IMR-90 (cell line): ENCODE measurements around the gene COL11A2. TPM values are rescaled to one million over a fixed set of nuclear protein-coding genes. Genes with fewer than 3 reads are reported as not detected.

ENCODE experiments used
- ATAC-seq: fragments of 200-7000 bp; cut with Tn5 transposase; 2 replicates; pipeline ENCODE4 v1.9.1; 2020; ENCODE audit warnings: low read depth, mild to moderate bottlenecking, moderate library complexity
- BruUV-seq: library from RNA; stranded (reverse); fragments of 400-500 nt; replicated peaks from 2 replicates; lab custom pipeline; 2021; lab: Mats Ljungman, UMichigan
- CTCF ChIA-PET: fragments of 300-600 bp; formaldehyde crosslinking; extraction: SDS; loops from one replicate; lab custom pipeline; 2021; ENCODE audit warnings: antibody characterized with exemption; lab: Yijun Ruan, JAX
- POLR2A ChIA-PET: fragments of 300-600 bp; sonication (Branson Sonifier 250); formaldehyde crosslinking; loops from one replicate; lab custom pipeline; 2022; ENCODE audit warnings: antibody characterized with exemption; ENCODE audit not compliant: unreplicated experiment; lab: Charles Lee
- DNase-seq: peaks from one replicate; pipeline ENCODE4 v3.0.0; 2013
- H2AFZ ChIP-seq: replicated peaks from 2 replicates; pipeline ENCODE3; 2013; ENCODE audit warnings: low read length, mild to moderate bottlenecking; ENCODE audit not compliant: poor library complexity
- H2AK5ac ChIP-seq: 2 replicates; pipeline ENCODE4 v1.6.1; 2013; ENCODE audit warnings: low read depth, low read length, inconsistent platforms
- H2AK9ac ChIP-seq: replicated peaks from 2 replicates; pipeline ENCODE3; 2013; ENCODE audit warnings: mild to moderate bottlenecking, low read depth, low read length, moderate library complexity; ENCODE audit not compliant: poor library complexity
- H2BK120ac ChIP-seq: 2 replicates; pipeline ENCODE4 v1.6.1; 2013; ENCODE audit warnings: low read depth, low read length, inconsistent platforms
- H2BK15ac ChIP-seq: 3 replicates; pipeline ENCODE4 v1.6.1; 2013; ENCODE audit warnings: low read depth, low read length, inconsistent platforms
- H2BK20ac ChIP-seq: 2 replicates; pipeline ENCODE4 v1.6.1; 2013; ENCODE audit warnings: low read depth, mild to moderate bottlenecking, inconsistent platforms, low read length, moderate library complexity
- H2BK5ac ChIP-seq: 2 replicates; pipeline ENCODE4 v1.6.1; 2013; ENCODE audit warnings: mild to moderate bottlenecking, low read depth, low read length, inconsistent platforms; ENCODE audit not compliant: poor library complexity, severe bottlenecking
- H3K14ac ChIP-seq: replicated peaks from 2 replicates; pipeline ENCODE4 v1.6.1; 2013; ENCODE audit warnings: low read depth, low read length, inconsistent platforms
- H3K18ac ChIP-seq: 2 replicates; pipeline ENCODE4 v1.6.1; 2013; ENCODE audit warnings: low read depth, low read length, control low read depth
- H3K23ac ChIP-seq: 2 replicates; pipeline ENCODE4 v1.6.1; 2013; ENCODE audit warnings: low read depth, low read length, inconsistent platforms
- H3K27ac ChIP-seq: 2 replicates; pipeline ENCODE4 v1.5.1; 2013; ENCODE audit warnings: mild to moderate bottlenecking, control low read depth, low read length; ENCODE audit not compliant: insufficient read depth
- H3K27me3 ChIP-seq: 2 replicates; pipeline ENCODE4 v1.6.1; 2013; ENCODE audit warnings: low read length; ENCODE audit not compliant: control insufficient read depth, insufficient read depth
- H3K36me3 ChIP-seq: 2 replicates; pipeline ENCODE4 v1.6.1; 2013; ENCODE audit warnings: low read length, mixed read lengths; ENCODE audit not compliant: control insufficient read depth, insufficient read depth
- H3K4ac ChIP-seq: 2 replicates; pipeline ENCODE4 v1.6.1; 2013; ENCODE audit warnings: low read depth, low read length, inconsistent platforms
- H3K4me1 ChIP-seq: 2 replicates; pipeline ENCODE4 v1.6.1; 2013; ENCODE audit warnings: low read length, mixed read lengths; ENCODE audit not compliant: control insufficient read depth, insufficient read depth
- H3K4me2 ChIP-seq: 2 replicates; pipeline ENCODE4 v1.6.1; 2013; ENCODE audit warnings: low read depth, mild to moderate bottlenecking, control low read depth, low read length, moderate library complexity
- H3K4me3 ChIP-seq: 2 replicates; pipeline ENCODE4 v1.5.1; 2013; ENCODE audit warnings: low read depth, mild to moderate bottlenecking, control low read depth, low read length, moderate library complexity; ENCODE audit not compliant: insufficient read depth
- H3K56ac ChIP-seq: 2 replicates; pipeline ENCODE4 v1.6.1; 2013; ENCODE audit warnings: low read length, inconsistent platforms; ENCODE audit not compliant: insufficient read depth; ENCODE audit errors: extremely low read depth
- H3K79me1 ChIP-seq, 2 experiments: 2 replicates each; pipeline ENCODE4 v1.6.1; 2013; ENCODE audit warnings: low read length in 2 of 2, inconsistent platforms in 1 of 2, low read depth in 1 of 2
- H3K9ac ChIP-seq: 2 replicates; pipeline ENCODE4 v1.6.1; 2013; ENCODE audit warnings: low read depth, low read length, control low read depth
- H3K9me1 ChIP-seq: 2 replicates; pipeline ENCODE4 v1.6.1; 2013; ENCODE audit warnings: low read length, inconsistent platforms; ENCODE audit not compliant: insufficient read depth
- H3K9me3 ChIP-seq: 2 replicates; pipeline ENCODE4 v1.6.1; 2013; ENCODE audit warnings: low read length; ENCODE audit not compliant: control insufficient read depth, insufficient read depth
- H4K20me1 ChIP-seq: 2 replicates; pipeline ENCODE4 v1.6.1; 2013; ENCODE audit warnings: low read length, inconsistent platforms; ENCODE audit not compliant: insufficient read depth
- H4K5ac ChIP-seq: 2 replicates; pipeline ENCODE4 v1.6.1; 2013; ENCODE audit warnings: mild to moderate bottlenecking, low read depth, low read length, control low read depth
- H4K8ac ChIP-seq, 2 experiments: 2 replicates each; pipeline ENCODE4 v1.6.1; 2013; ENCODE audit warnings: low read depth in 2 of 2, low read length in 2 of 2, control low read depth in 1 of 2, inconsistent platforms in 1 of 2
- H4K91ac ChIP-seq: 2 replicates; pipeline ENCODE4 v1.6.1; 2013; ENCODE audit warnings: low read depth, low read length, inconsistent platforms; ENCODE audit not compliant: insufficient read depth
- POLR2A ChIP-seq: IDR thresholded peaks from 2 replicates; pipeline ENCODE4 v1.6.1; 2012; ENCODE audit warnings: mild to moderate bottlenecking, low read depth, low read length
- WGBS, 2 experiments: methylation state at CpG; one replicate each; pipeline versions ENCODE4 v1.1.5 to v1.1.7; 2013; ENCODE audit warnings: missing lambda C conversion rate in 2 of 2; ENCODE audit not compliant: insufficient read length in 1 of 2; ENCODE audit errors: extremely low coverage in 2 of 2; 5-methylcytosine and 5-hydroxymethylcytosine counted together
- dilution Hi-C: fragments of 300-500 bp; cut with HindIII; formaldehyde crosslinking; loops from one replicate; pipeline ENCODE4 v1.14.3; 2018; ENCODE audit warnings: low sequenced_read_pairs; ENCODE audit not compliant: unreplicated experiment
- in situ Hi-C: fragments of 300-500 bp; cut with MboI; formaldehyde crosslinking; loops from 3 replicates; pipeline ENCODE4 v1.14.3; 2019; ENCODE audit warnings: low sequenced_read_pairs, inconsistent platforms, mixed read lengths
- intact Hi-C: fragments of 100-400 bp; cut with micrococcal nuclease; formaldehyde crosslinking; loops from 2 replicates; pipeline ENCODE4 v1.10.0; 2022
- polyA plus RNA-seq, 3 experiments: library from polyadenylated mRNA; depleted of rRNA; stranded (reverse); fragments of >200 nt; gene quantifications; 2 replicates each; pipeline ENCODE4 v1.2.3, GENCODE V29; 2012; ENCODE audit warnings: low replicate concordance in 1 of 3
- total RNA-seq: library from RNA; depleted of rRNA; stranded (reverse); fragments of >200 nt; gene quantifications from 2 replicates; pipeline ENCODE4 v1.2.3, GENCODE V29; 2012

The COL11A2 gene
- total and polyA plus RNA-seq, 2 of the 4 experiments (the other 2 are of a cell fraction): under 0.01 to 0.38 TPM

DNA sequence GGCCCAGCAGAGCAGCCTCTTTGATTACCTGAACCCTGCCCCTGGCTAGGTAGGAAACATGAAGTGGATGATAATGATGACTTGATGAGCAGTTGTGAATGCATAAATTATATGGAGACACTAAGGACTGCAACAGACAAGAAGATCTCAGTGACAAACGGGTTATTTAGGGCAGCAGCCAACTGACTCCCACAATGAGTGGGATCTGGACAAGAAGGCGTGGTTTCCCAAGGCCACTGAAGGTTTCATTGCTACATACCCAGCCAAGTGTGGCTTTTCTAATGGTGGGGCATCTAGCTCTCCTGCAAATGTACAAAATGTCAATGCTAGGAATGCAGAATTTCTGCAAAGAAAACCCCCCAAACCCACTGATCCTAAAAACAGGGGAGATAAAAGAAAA is 45.5 kb upstream of the COL11A2 start:
- no peak overlapping the region for H3K18ac ChIP-seq
- H3K27ac ChIP-seq: no peak overlapping the region
- no peak overlapping the region for H4K8ac ChIP-seq
- in situ Hi-C loops (no loop called here), intact Hi-C loops (no loop called here), dilution Hi-C loops (no loop called here)
- H3K23ac ChIP-seq: no peak overlapping the region
- H3K9me3 ChIP-seq: no peaks in the 10 kb centered on the region
- no peaks in the 10 kb centered on the region for H3K9me1 ChIP-seq
- H2AFZ ChIP-seq: no peak overlapping the region
- H2BK120ac ChIP-seq: no peak overlapping the region
- H3K56ac ChIP-seq: no peak overlapping the region
- H4K91ac ChIP-seq: no peak overlapping the region
- CTCF ChIA-PET: no interaction called here
- no peak overlapping the region for H3K9ac ChIP-seq
- H3K4ac ChIP-seq: no peak overlapping the region
- DNase-seq (no peak), ATAC-seq (no peak)
- H2AK5ac ChIP-seq: no peak overlapping the region
- no peak overlapping the region for H2BK15ac ChIP-seq
- H4K5ac ChIP-seq: no peak overlapping the region
- POLR2A ChIA-PET: no interaction called here
- no peaks in the 10 kb centered on the region for H3K36me3 ChIP-seq
- no peak for TF ChIP-seq POLR2A
- H3K14ac ChIP-seq: no peak overlapping the region
- H3K4me3 ChIP-seq: no peak overlapping the region
- H2BK5ac ChIP-seq: no peak overlapping the region
- no TSS peak for BruUV-seq
- H4K20me1 ChIP-seq: no peaks in the 10 kb centered on the region
- no peak overlapping the region for H2AK9ac ChIP-seq
- H3K79me1 ChIP-seq: no peaks in the 10 kb centered on the region
- no peak overlapping the region for H2BK20ac ChIP-seq
- no peak overlapping the region for H3K4me2 ChIP-seq
- peaks cover 47% of the 10 kb centered on the region for H3K27me3 ChIP-seq
- no peaks in the 10 kb centered on the region for H3K4me1 ChIP-seq
- 60% methylated on average over 1 of the region's 2 CpGs; no CpG with 5 or more reads in 1 of the 2 experiments for WGBS, 2 experiments
